GM19467 (cell line): ENCODE data around the gene CELF5.
"Not testable (repeated sequence)": the region's sequence is repeated elsewhere in the genome, so short reads cannot be mapped to it uniquely, and the experiment has no call there.

ENCODE experiments used
- ATAC-seq: cut with Tn5 transposase; IDR thresholded peaks from one replicate; pipeline ENCODE4 v1.9.1; 2021; ENCODE audit warnings: mild to moderate bottlenecking, moderate library complexity; ENCODE audit not compliant: unreplicated experiment

Gene CELF5

DNA sequence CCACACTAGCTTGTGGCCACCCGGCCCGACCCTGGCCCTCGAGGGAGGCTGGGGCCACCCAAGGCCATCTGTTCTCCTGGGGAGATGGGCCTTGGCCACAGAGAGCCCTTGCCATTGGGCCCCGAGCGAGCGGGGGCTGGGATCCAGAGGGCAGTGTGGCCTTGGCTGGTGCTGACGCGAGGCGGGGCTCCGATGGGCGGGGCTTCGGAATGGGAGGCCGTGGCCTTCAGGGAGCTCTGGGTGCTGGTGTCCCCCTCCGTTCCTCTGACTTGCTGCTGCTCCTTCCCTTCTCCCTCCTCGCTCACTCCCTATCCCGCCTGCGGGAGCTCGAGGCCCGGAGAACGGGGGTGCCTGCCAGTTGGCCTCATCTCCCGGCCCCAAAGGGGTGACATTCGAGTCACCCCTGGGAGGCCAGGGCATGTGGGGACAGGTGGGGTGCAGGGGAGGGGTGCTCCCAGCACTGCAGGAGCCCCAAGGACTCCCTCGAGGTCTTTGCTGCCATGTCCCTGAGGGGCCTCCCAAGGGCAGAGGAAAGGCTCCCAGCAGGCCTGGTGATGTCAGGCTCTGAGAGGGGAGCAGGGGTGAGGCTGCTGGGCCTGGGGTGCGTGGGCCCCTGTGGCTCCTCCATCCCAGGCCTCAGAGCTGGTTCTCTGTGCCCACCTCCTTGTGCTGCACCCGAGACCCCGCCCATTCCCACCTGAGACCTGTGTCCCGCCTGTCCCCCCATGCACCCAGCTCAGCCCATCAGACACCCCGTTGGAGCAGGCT, 34.6 kb upstream of the CELF5 start:
- ATAC-seq = no peak

GRCh38 chr19:3190470-3190770, 34.0 kb upstream of the CELF5 start:
- no peak for ATAC-seq

GRCh38 chr19:3190921-3191805, 33.3 kb upstream of the CELF5 start:
- ATAC-seq = no peak

GRCh38 chr19:3191806-3192104, 32.7 kb upstream of the CELF5 start:
- not testable (repeated sequence) for ATAC-seq

DNA sequence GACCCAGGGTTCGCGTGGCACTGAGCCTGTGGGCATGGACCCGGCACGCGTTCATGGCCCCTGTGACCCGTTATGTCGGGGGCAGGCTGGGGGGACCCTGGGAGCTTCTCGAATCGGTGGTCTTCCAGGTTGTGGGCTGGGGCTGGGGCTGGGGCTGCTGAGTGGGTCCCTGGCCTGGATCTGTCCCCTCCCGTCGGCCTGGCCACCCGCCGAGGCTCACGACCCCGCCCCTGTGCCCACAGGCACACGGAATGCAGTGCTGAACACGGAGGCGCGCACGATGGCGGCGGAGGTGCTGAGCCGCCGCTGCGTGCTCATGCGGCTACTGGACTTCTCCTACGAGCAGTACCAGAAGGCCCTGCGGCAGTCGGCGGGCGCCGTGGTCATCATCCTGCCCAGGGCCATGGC, 32.2 kb upstream of the CELF5 start:
- ATAC-seq = no peak

- ATAC-seq = no peak
Measured at GRCh38 chr19:3192684-3193083, 31.8 kb upstream of the CELF5 start.

GRCh38 chr19:3193256-3194105, 31.0 kb upstream of the CELF5 start:
- no peak for ATAC-seq

- ATAC-seq = no peak
Measured at GRCh38 chr19:3194106-3195087, 30.1 kb upstream of the CELF5 start.

GRCh38 chr19:3196064-3196932, 28.2 kb upstream of the CELF5 start:
- no peak for ATAC-seq

- ATAC-seq = no peak
Measured at GRCh38 chr19:3196933-3197205, 27.6 kb upstream of the CELF5 start.

- no peak for ATAC-seq
Measured at GRCh38 chr19:3198901-3199700, 25.4 kb upstream of the CELF5 start.

DNA sequence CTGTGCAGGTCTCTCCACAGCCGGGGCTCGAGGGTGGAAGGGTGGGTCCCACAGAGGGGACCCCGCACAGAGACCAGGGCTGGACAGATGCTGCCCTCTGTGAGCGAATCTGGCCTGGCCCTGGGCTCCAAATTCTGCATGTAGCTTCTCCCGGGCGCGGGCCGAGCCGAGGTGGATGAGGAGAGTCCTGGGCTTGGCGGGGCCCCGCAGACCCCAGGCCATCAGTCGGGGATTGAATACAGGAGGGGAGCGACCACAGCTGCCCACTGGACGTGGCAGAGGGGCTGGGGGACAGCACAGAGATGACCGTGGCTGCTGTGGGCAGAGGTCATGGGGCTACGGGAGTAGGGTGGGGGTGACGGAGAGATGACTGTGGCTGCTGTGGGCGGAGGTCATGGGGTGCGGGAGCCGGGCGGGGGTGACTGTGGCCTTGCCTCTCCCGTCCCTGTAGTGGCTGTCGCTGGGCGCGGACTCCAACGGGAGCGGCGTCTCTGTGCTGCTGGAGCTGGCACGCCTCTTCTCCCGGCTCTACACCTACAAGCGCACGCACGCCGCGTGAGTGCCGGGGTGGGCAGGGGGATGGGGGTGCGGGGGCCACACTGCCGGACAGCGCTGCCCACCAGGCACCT, 23.3 kb upstream of the CELF5 start:
- ATAC-seq = no peak

DNA sequence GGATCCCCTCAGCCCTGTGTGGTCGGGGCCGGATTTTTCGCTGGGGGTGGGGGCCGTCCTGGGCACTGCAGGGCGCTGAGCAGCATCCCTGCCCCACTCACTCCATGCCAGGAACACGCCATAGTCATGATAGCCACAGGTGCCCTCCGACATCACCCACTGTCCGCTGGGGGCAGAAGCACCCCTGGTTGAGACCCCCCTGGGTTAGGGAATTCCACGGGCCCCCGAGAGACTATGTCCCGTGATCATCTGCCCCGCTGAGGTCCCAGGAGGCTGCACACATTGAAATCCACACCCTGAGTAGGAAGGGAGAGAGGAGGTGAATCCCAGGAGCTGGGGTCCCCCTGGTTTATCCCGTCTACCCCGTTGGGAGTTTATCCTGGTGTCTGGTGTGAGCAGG, 22.6 kb upstream of the CELF5 start:
- no peak for ATAC-seq

DNA sequence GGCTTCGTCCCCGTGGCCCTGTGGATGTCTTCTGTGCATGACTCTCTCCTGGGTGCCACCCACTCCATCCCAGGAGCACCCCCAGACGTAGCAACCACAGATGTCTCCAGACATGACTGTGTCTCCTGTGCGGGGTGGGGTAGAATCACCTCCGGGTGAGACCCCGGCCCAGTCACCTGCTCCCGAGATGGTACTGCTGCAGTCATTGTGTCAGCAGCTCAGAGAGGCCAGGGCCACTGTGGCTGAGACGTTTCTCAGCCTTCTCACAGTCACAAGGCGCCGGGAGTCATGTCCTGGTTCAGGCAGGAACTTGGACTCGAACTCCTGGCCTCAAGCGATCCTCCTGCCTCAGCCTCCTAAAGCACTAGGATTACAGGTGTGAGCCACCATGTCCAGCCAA, 22.1 kb upstream of the CELF5 start:
- ATAC-seq = no peak

- not testable (repeated sequence) for ATAC-seq
Measured at GRCh38 chr19:3202895-3203294, 21.6 kb upstream of the CELF5 start.

DNA sequence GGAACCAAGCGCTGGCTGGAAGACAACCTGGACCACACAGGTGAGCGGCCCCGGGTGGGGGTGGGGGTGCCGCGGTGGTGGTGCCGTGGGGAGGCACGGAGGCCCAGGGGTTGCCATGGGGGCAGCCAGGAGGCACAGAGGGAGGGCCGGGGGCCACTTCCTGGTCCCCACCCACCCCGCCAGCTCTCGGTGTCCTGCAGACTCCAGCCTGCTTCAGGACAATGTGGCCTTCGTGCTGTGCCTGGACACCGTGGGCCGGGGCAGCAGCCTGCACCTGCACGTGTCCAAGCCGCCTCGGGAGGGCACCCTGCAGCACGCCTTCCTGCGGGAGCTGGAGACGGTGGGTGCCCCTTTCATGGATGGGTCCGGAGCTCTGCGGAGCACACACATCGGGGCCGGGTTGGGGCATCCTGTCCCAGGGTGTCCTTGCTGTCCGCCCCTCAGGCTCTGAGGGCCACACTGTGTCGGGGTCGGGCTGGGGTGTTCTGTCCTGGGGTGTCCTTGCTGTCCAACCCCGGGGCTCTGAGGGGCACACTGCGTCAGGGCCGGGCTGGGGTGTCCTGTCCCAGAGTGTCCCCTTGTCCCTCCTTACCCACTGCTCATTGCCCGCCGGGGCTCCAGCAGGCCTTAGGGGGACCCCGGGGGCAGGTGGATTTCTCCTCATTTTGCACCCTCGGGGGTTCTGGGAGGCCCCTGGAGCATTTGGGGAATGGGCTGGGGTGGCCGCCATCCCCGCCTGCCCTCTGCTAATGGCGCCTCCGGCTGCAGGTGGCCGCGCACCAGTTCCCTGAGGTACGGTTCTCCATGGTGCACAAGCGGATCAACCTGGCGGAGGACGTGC, 20.4 kb upstream of the CELF5 start:
- no peak for ATAC-seq

- no peak for ATAC-seq
Measured at GRCh38 chr19:3204646-3205275, 19.7 kb upstream of the CELF5 start.
